ENCODE results near the gene BACH2. TPM values are rescaled to one million over a fixed set of nuclear protein-coding genes. Genes with fewer than 3 reads are reported as not detected.

The BACH2 gene
- total and polyA plus RNA-seq, 9 of the 15 experiments (the other 6 are each of a cell fraction or from before 2014, with no cell fraction given), result 0.06 to 3.1 (median 0.59) TPM

- WGBS (ENCODE audit: insufficient coverage, low coverage, missing lambda C conversion rate), result 17% methylated on average over 11 of the region's 11 CpGs
- ATAC-seq, result peak; percentile 69
- DNase-seq (ENCODE audit: extremely low read depth in 1 of 4, low spot score in 3 of 4), result peak; percentile 29 to 72 (median 47)
- Histone ChIP-seq H3K4me1 (replicated peaks in 1 of 2; ENCODE audit: control insufficient read depth in 2 of 2, insufficient read depth in 2 of 2, low read length in 2 of 2) (peaks cover 3 to 22% of the 10 kb centered on the region in 2 experiments; a peak in 4 of 5 replicates), H4K20me1 (replicated peaks; ENCODE audit: control insufficient read depth, insufficient read depth, low read length) (no peaks in the 10 kb centered on the region), H3K36me3 (ENCODE audit: control insufficient read depth, insufficient read depth, low read length) (no peaks in the 10 kb centered on the region), H3K4me2 (ENCODE audit: insufficient read depth, low read length) (peak overlapping the region; percentile 55), H2AFZ (ENCODE audit: low read depth, low read length) (peak overlapping the region; percentile 65), H3K79me2 (ENCODE audit: control insufficient read depth, insufficient read depth, low read length) (no peaks in the 10 kb centered on the region), H3K4me3 (no peak overlapping the region), H3K9me3 (replicated peaks; ENCODE audit: control insufficient read depth, insufficient read depth, low read depth, low read length) (peaks cover 2% of the 10 kb centered on the region; the same call in 1 of the 2 replicates), H3K9me1 (ENCODE audit: control insufficient read depth, insufficient read depth, low read length) (no peaks in the 10 kb centered on the region), H3K27me3 (ENCODE audit: control insufficient read depth in 2 of 2, insufficient read depth in 2 of 2, low read length in 2 of 2) (no peaks in the 10 kb centered on the region), H3K27ac (ENCODE audit: extremely low read depth, low read depth, low read length) (peak overlapping the region; percentile 30; the same call in 2 of the 3 replicates), H3K9ac (ENCODE audit: insufficient read depth in 1 of 2, low read depth in 2 of 2, low read length in 2 of 2) (peak overlapping the region in 1 of 2 experiments; percentile 25; a peak in 1 of 4 replicates)
- BruUV-seq (replicated peaks), result no TSS peak
- peak; percentile 86 for FAIRE-seq
- ChIA-PET CTCF (ENCODE audit: low intra/inter-chr PET ratio) (interaction anchor here (0.5 kb wide), 1 partner anchor 62 kb away, joined by 3 read pairs; no protein-coding TSS in a partner anchor), POLR2A (interaction anchor here (0.5 to 2.2 kb wide), 7 partner anchors 9 to 629 kb away, joined by 3 to 8 read pairs (median 3); no protein-coding TSS in a partner anchor)
- intact Hi-C loops (cut with micrococcal nuclease) (loop anchor here (2.0 to 10.0 kb wide), 5 partner anchors 67 to 344 kb away; partner anchors contain the start of gene MAP3K7), in situ Hi-C loops (cut with MboI) (loop anchor here (5.0 kb wide), 1 partner anchor 193 kb away; no protein-coding TSS in a partner anchor)
- no peak; the same call in 1 of the 2 replicates for TF ChIP-seq DPF2 (IDR thresholded peaks at IDR 0.05)
- TF ChIP-seq CSDE1 (IDR thresholded peaks at IDR 0.05), result no peak
- TF ChIP-seq, protein P1, sequence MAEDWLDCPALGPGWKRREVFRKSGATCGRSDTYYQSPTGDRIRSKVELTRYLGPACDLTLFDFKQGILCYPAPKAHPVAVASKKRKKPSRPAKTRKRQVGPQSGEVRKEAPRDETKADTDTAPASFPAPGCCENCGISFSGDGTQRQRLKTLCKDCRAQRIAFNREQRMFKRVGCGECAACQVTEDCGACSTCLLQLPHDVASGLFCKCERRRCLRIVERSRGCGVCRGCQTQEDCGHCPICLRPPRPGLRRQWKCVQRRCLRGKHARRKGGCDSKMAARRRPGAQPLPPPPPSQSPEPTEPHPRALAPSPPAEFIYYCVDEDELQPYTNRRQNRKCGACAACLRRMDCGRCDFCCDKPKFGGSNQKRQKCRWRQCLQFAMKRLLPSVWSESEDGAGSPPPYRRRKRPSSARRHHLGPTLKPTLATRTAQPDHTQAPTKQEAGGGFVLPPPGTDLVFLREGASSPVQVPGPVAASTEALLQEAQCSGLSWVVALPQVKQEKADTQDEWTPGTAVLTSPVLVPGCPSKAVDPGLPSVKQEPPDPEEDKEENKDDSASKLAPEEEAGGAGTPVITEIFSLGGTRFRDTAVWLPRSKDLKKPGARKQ (CRISPR knock-in tag; IDR thresholded peaks at IDR 0.05), result no peak
- peak; percentile 10; the same call in 1 of the 2 replicates for TF ChIP-seq SP1 (CRISPR knock-in tag; IDR thresholded peaks at IDR 0.05)
- 0 out of 2 replicates have a peak, but pooled peaks have one; percentile 15 for TF ChIP-seq MAFK (IDR thresholded peaks at IDR 0.05; ENCODE audit: low read length)
- no peak for TF ChIP-seq NR2C1 (IDR thresholded peaks at IDR 0.05)
- TF ChIP-seq NR2C1 (tag; IDR thresholded peaks at IDR 0.05), result no peak
- TF ChIP-seq FOXJ3 (CRISPR knock-in tag; IDR thresholded peaks at IDR 0.05), result no peak
- TF ChIP-seq NR2C2 (CRISPR knock-in tag; IDR thresholded peaks at IDR 0.05), result no peak
- TF ChIP-seq NR2C2 (tag; IDR thresholded peaks at IDR 0.05), result peak; percentile 36
- no peak for TF ChIP-seq GTF2E2 (tag; IDR thresholded peaks at IDR 0.05)
- no peak for TF ChIP-seq THRAP3 (IDR thresholded peaks at IDR 0.05; ENCODE audit: borderline replicate concordance)
- 0 out of 2 replicates have a peak, but pooled peaks have one; percentile 28 for TF ChIP-seq MTA3 (IDR thresholded peaks at IDR 0.05; ENCODE audit: borderline replicate concordance)
- TF ChIP-seq TEAD4 (IDR thresholded peaks at IDR 0.05; ENCODE audit: low read length), result peak; percentile 59
- TF ChIP-seq TEAD4 (CRISPR knock-in tag; IDR thresholded peaks at IDR 0.05; ENCODE audit: borderline replicate concordance), result no peak
- no peak for TF ChIP-seq ZNF699 (CRISPR knock-in tag; IDR thresholded peaks at IDR 0.05; ENCODE audit: insufficient replicate concordance)
- no peak for TF ChIP-seq ZBTB12 (CRISPR knock-in tag; IDR thresholded peaks at IDR 0.05)
- no peak for TF ChIP-seq FIP1L1 (IDR thresholded peaks at IDR 0.05; ENCODE audit: low read depth, low read length, poor library complexity, severe bottlenecking)
- no peak for TF ChIP-seq FUS (optimal IDR thresholded peaks at IDR 0.05; ENCODE audit: low read depth, low read length)
- TF ChIP-seq LEF1 (IDR thresholded peaks at IDR 0.05), result no peak
These were observed 12.2 kb downstream of the BACH2 start for GRCh38 chr6:90284236-90285041.

Measured in K562 (cell line).